Skeletal muscle tissue (tissue), 4 donors: Measurements from ENCODE around the gene CDC26. TPM values are rescaled to one million over a fixed set of nuclear protein-coding genes. Genes with fewer than 3 reads are reported as not detected.
"Not testable (repeated sequence)": the region's sequence is repeated elsewhere in the genome, so short reads cannot be mapped to it uniquely, and the experiment has no call there.

Source experiments
- H3K27ac ChIP-seq: one replicate; pipeline ENCODE4 v1.7.0; 2013; ENCODE audit warnings: mild to moderate bottlenecking, low read depth, low read length, inconsistent platforms
- H3K27me3 ChIP-seq, 3 donors: one replicate each; pipeline ENCODE4 v1.7.0; 2013; ENCODE audit warnings: low read length in 3 of 3; ENCODE audit not compliant: control insufficient read depth in 3 of 3, insufficient read depth in 3 of 3
- H3K36me3 ChIP-seq, 3 donors: one replicate each; pipeline ENCODE4 v1.7.0; 2013; ENCODE audit warnings: low read length in 3 of 3; ENCODE audit not compliant: control insufficient read depth in 3 of 3, insufficient read depth in 3 of 3
- H3K4me1 ChIP-seq, 3 donors: one replicate each; pipeline ENCODE4 v1.7.0; 2013; ENCODE audit warnings: low read length in 3 of 3, mild to moderate bottlenecking in 3 of 3; ENCODE audit not compliant: control insufficient read depth in 3 of 3, insufficient read depth in 3 of 3
- H3K4me3 ChIP-seq, 3 donors: one replicate each; pipeline ENCODE4 v1.7.0; 2013; ENCODE audit warnings: low read length in 3 of 3
- H3K9ac ChIP-seq, 3 donors: one replicate each; pipeline ENCODE4 v1.7.0; 2013; ENCODE audit warnings: low read length in 3 of 3, mild to moderate bottlenecking in 3 of 3, moderate library complexity in 2 of 3, low read depth in 1 of 3
- H3K9me3 ChIP-seq, 3 donors: one replicate each; pipeline ENCODE4 v1.7.0; 2013; ENCODE audit warnings: low read length in 3 of 3; ENCODE audit not compliant: control insufficient read depth in 3 of 3
- total RNA-seq: library from RNA; depleted of rRNA; stranded (reverse); fragments of >200 nt; gene quantifications from one replicate; pipeline ENCODE4 v1.2.3, GENCODE V29; 2014
- donor health status: Osteomylitis.

CDC26 gene
- total RNA-seq, 1 donor from 2014 or later, result 28.2 TPM

DNA sequence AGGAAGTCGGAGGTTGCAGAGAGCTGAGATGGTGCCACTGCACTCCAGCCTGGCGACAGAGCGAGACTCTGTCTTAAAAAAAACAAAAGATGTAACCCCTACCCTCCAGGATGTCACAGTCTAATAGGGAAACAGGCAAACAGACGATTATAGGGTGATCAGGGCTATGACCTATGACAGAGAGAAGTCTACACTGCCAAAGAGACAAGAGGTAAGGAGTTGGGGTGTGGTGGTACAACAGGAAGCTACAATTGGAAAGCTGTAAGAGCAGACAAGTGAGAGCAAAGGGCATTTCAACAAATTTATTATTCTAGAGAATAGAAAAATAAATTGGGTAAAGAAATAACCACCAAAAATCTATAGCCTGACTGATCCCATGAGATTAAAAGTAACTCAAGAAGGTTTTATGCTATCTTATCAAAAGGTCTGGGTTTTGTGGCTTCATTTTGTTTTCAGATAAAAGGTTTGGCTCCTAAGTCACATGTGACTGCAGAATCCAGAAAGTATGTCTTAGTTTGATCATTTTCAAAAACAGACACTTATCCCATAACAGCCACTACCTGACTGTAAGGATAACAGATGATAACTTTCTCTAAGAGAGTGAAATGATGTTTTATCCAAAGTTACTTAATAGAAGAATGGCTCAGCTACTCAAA lies 7.3 kb downstream of the CDC26 start:
- Histone ChIP-seq H3K9ac (no peak overlapping the region), H3K36me3 (peaks cover 25 to 48% (median 30%) of the 10 kb centered on the region in 3 donors)

DNA sequence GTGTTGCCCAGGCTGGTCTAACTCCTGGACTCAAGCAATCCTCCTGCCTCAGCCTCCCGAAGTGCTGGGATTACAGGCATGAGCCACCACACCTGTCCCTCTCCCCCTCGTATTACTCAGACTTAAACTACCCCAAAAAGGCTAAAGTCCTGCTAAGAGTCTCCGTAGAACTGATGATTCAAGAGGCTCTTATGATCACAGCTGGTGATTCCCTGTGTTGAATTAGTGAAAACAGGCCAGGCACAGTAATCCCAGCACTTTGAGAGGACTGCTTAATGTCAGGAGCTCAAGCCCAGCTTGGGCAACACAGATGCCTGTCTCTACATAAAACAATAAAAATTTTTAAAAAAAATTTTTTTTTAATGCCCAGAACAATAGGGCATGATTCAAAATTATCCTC lies 9.2 kb downstream of the CDC26 start:
- no peak overlapping the region for H3K4me3 ChIP-seq
- H3K36me3 ChIP-seq, result peaks cover 23 to 40% (median 26%) of the 10 kb centered on the region in 3 donors
- H3K9me3 ChIP-seq, result no peaks in the 10 kb centered on the region
- no peaks in the 10 kb centered on the region for H3K27me3 ChIP-seq
- no peak overlapping the region for H3K27ac ChIP-seq
- no peaks in the 10 kb centered on the region for H3K4me1 ChIP-seq
- no peak overlapping the region for H3K9ac ChIP-seq

More for the DNA sequence above, 7.3 kb downstream of the CDC26 start:
- H3K4me1 ChIP-seq, result no peaks in the 10 kb centered on the region
- H3K4me3 ChIP-seq, result no peak overlapping the region
- no peak overlapping the region for H3K27ac ChIP-seq
- no peaks in the 10 kb centered on the region for H3K27me3 ChIP-seq
- H3K9me3 ChIP-seq, result no peaks in the 10 kb centered on the region

DNA sequence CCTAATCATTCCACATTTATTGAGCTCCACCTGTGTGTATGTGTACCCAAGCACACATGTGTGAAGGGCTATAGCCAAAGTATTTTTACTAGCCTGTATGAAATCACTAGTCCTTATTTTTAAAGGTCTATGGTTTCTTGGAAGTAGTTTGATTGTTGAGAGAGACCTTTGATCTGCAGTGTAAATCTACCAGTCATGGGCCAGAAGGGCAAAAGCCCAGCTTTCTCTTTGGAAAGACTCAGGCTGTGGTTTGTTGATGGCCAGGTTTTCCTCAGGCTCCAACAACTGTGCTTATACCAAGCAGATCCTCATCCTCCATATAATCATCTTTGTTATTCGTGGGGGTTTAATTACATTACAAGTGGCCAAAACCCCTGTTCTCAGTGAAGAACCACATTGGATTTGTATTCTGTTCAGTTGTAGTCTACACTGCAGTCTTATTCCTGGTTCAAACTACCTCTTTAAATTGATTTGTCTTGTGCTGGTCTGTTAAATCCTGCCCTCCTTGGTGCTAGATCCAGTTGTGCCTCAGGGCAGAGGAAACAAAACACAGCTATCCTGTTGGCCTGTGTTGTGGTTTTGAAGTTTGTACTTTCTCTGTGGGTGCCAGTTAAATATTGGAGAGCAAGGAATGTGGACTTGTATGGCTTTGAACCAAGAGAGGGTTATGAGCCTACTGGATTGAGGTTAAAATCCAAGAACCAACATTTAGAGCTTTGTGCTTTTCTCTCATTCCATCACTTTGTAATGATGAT lies 13.3 kb downstream of the CDC26 start:
- H3K9me3 ChIP-seq, result no peaks in the 10 kb centered on the region
- no peaks in the 10 kb centered on the region for H3K27me3 ChIP-seq
- H3K36me3 ChIP-seq, result peaks cover 11 to 30% (median 27%) of the 10 kb centered on the region in 3 donors
- no peak overlapping the region for H3K4me3 ChIP-seq
- no peaks in the 10 kb centered on the region for H3K4me1 ChIP-seq
- no peak overlapping the region for H3K27ac ChIP-seq
- no peak overlapping the region for H3K9ac ChIP-seq

DNA sequence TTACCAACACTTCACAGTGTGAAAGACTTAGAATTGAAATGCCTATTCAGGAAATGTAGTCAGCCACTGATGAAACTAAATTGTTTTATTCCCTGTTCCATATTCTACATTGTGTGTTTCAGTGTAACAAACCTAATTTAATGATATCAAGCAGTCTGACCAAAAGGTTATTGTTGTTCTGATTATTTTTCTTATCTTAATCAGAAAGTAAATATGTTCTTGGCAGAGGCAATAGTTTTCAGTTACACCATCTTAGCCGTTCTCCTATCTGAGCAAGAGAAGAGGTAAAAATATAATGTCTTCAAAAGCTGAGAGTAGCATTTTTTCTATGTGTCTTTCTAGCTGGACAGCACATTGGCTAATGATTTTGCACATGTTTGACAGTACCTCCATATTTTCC lies 17.1 kb downstream of the CDC26 start:
- H3K27ac ChIP-seq, result no peak overlapping the region
- H3K4me1 ChIP-seq, result no peaks in the 10 kb centered on the region
- H3K9me3 ChIP-seq, result no peaks in the 10 kb centered on the region
- H3K9ac ChIP-seq, result no peak overlapping the region
- H3K4me3 ChIP-seq, result no peak overlapping the region
- peaks cover 16 to 31% (median 27%) of the 10 kb centered on the region in 3 donors for H3K36me3 ChIP-seq
- no peaks in the 10 kb centered on the region for H3K27me3 ChIP-seq

DNA sequence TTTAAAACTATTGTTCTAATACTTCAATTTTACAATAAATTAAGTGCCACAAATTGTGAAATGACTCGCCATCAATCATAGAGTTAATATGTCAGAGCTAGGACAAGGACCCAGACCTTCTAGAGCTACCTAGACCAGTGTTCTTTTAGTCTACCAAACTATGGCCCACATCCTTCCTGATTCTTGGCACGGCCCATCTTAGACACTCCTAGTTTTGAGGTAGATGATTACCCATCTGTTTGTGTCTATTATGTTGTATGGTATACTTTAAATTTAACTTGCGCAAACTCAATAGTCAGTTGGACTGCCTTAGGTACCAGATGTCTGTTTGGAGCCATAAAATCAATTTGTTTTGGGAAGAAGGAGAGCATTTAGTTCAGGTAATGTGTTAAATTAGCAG lies 17.5 kb downstream of the CDC26 start:
- Histone ChIP-seq H3K27me3 (no peaks in the 10 kb centered on the region), H3K9ac (no peak overlapping the region), H3K4me3 (no peak overlapping the region), H3K4me1 (no peaks in the 10 kb centered on the region), H3K36me3 (peaks cover 16 to 31% (median 27%) of the 10 kb centered on the region in 3 donors), H3K9me3 (no peaks in the 10 kb centered on the region), H3K27ac (no peak overlapping the region)

DNA sequence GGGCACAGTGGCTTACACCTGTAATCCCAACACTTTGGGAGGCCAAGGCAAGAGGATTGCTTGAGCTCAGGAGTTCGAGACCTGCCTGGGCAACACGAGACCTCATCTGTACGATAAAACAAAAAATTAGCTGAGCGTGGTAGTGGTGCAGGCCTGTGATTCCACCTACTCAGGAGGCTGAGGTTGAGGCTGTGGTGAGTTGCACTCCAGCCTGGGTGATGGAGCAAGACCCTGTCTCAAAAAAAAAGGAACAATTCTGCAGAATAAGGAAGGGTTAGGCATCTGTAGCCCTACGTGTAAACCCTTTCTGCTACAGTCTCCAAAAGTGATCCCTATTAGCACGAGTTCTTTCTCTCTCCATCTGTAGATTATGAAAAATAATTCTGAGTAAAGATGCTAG lies 19.9 kb downstream of the CDC26 start:
- no peaks in the 10 kb centered on the region for H3K27me3 ChIP-seq
- H3K9ac ChIP-seq, result no peak overlapping the region
- peaks cover 0 to 2% (median 0%) of the 10 kb centered on the region in 3 donors for H3K9me3 ChIP-seq
- H3K4me3 ChIP-seq, result no peak overlapping the region
- no peak overlapping the region for H3K27ac ChIP-seq
- no peaks in the 10 kb centered on the region for H3K4me1 ChIP-seq
- peaks cover 9 to 22% (median 21%) of the 10 kb centered on the region in 3 donors for H3K36me3 ChIP-seq

DNA sequence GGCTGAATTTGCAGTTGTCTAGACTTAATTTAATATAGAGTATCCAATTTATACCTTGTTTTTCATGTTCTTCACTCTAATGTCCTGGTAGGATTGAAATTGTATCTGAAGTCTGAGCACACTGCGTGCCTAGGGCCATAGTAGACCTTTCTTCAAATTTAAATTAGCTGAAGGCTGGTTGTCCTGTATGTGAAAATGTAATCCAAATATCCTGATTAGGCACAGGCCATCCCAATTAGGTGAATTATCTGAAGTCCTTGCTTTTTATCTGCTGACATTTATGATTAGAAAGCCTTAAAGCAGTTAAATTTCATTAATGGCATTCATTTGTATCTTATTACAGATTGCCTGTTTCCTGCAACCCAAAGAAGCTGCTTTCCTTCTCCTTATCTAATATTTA lies 20.4 kb downstream of the CDC26 start:
- no peak overlapping the region for H3K4me3 ChIP-seq
- peaks cover 5 to 18% (median 18%) of the 10 kb centered on the region in 3 donors for H3K36me3 ChIP-seq
- no peaks in the 10 kb centered on the region for H3K27me3 ChIP-seq
- H3K27ac ChIP-seq, result no peak overlapping the region
- H3K9ac ChIP-seq, result no peak overlapping the region
- H3K9me3 ChIP-seq, result peaks cover 0 to 2% (median 0%) of the 10 kb centered on the region in 3 donors
- no peaks in the 10 kb centered on the region for H3K4me1 ChIP-seq

DNA sequence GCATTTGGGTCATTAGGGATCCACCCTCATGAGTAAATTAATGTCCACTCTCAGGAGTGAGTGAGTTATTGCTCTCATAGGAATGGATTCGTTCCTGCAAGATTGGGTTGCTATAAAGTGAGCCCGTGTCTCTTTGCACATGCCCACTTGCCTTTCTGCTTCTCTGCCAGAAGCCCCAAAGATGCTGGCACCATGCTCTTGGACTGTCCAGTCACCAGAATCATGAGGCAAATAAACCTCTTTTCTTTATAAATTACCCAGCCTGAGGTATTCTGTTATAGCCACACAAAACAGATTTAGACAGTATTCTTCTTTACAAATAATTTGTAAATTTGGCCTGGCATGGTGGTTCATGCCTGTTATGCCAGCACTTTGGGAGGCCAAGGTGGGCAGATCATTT lies 24.6 kb downstream of the CDC26 start:
- Histone ChIP-seq H3K27ac (no peak overlapping the region), H3K4me1 (no peaks in the 10 kb centered on the region), H3K27me3 (no peaks in the 10 kb centered on the region), H3K4me3 (no peak overlapping the region), H3K9ac (no peak overlapping the region), H3K9me3 (peaks cover 0 to 2% (median 0%) of the 10 kb centered on the region in 3 donors), H3K36me3 (peaks cover 0 to 5% (median 0%) of the 10 kb centered on the region in 3 donors)

DNA sequence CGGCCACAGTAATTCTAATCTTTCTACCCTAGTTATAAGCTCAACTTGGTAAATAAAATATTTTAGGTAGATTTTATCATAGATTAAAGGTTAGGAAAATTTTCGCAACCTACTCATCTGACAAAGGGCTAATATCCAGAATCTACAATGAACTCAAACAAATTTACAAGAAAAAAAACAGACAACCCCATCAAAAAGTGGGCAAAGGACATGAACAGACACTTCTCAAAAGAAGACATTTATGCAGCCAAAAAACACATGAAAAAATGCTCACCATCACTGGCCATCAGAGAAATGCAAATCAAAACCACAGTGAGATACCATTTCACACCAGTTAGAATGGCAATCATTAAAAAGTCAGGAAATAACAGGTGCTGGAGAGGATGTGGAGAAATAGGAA lies 25.7 kb downstream of the CDC26 start:
- not testable (repeated sequence) for H3K27me3 ChIP-seq, H3K4me3 ChIP-seq, H3K36me3 ChIP-seq, H3K9ac ChIP-seq, H3K4me1 ChIP-seq, H3K27ac ChIP-seq, H3K9me3 ChIP-seq

DNA sequence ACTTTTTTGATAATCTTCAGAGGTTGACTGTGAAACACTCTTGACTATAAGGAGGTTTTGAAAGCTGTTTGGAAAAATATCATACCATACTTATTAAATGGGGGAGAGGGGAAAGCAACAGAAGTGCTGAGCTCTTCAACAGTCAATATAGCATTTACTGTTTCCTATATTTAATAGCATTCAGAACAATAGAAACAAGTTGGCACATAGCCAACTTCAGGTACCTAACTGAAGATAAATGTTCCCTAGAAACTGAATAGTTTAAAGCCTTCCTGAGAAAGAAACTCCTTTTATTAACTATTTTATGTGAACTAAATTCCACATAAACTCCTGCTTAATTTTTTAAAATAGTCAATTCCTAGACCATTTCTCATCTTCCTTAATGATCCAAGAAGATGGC lies 27.7 kb downstream of the CDC26 start:
- H3K9me3 ChIP-seq, result peaks cover 0 to 2% (median 0%) of the 10 kb centered on the region in 3 donors
- no peaks in the 10 kb centered on the region for H3K4me1 ChIP-seq
- H3K4me3 ChIP-seq, result no peak overlapping the region
- H3K27ac ChIP-seq, result no peak overlapping the region
- H3K27me3 ChIP-seq, result no peaks in the 10 kb centered on the region
- H3K36me3 ChIP-seq, result no peaks in the 10 kb centered on the region
- H3K9ac ChIP-seq, result no peak overlapping the region
